GM18873 (cell line): ENCODE data around the gene NOXA1.
"Not testable (repeated sequence)": the region's sequence is repeated elsewhere in the genome, so short reads cannot be mapped to it uniquely, and the experiment has no call there.

Experiments used
- ATAC-seq: cut with Tn5 transposase; IDR thresholded peaks from one replicate; pipeline ENCODE4 v1.9.1; 2021; ENCODE audit warnings: mild to moderate bottlenecking, moderate library complexity, moderate number of reproducible peaks; ENCODE audit not compliant: unreplicated experiment, low FRiP score

The NOXA1 gene

GRCh38 chr9:137436761-137437600 lies 13.8 kb downstream of the NOXA1 start:
- no peak for ATAC-seq

- ATAC-seq = no peak
These were observed 14.7 kb downstream of the NOXA1 start for GRCh38 chr9:137437691-137438590.

GRCh38 chr9:137438591-137439157 lies 15.5 kb downstream of the NOXA1 start:
- no peak for ATAC-seq

GRCh38 chr9:137439158-137439714 lies 16.0 kb downstream of the NOXA1 start:
- no peak for ATAC-seq

GRCh38 chr9:137441289-137441934 lies 18.2 kb downstream of the NOXA1 start, which contains the start of gene ENTPD8:
Gene ENTPD8 (minus strand): TSS chr9:137441357. CDS start chr9:137438285, 3,072 bp downstream.
- ATAC-seq = no peak

GRCh38 chr9:137441935-137442321 lies 18.7 kb downstream of the NOXA1 start:
- ATAC-seq = no peak

- ATAC-seq = no peak
These were observed 21.1 kb downstream of the NOXA1 start for GRCh38 chr9:137444106-137444790.

GRCh38 chr9:137445275-137445807 lies 22.1 kb downstream of the NOXA1 start:
- ATAC-seq = no peak

GRCh38 chr9:137445930-137446431 lies 22.8 kb downstream of the NOXA1 start:
- no peak for ATAC-seq

GRCh38 chr9:137446851-137447471 lies 23.8 kb downstream of the NOXA1 start:
- ATAC-seq = no peak

- no peak for ATAC-seq
These were observed 24.8 kb downstream of the NOXA1 start for GRCh38 chr9:137447722-137448601.

GRCh38 chr9:137448602-137448962 lies 25.4 kb downstream of the NOXA1 start:
- ATAC-seq = no peak

GRCh38 chr9:137449081-137449844 lies 26.1 kb downstream of the NOXA1 start:
- no peak for ATAC-seq

- ATAC-seq = no peak
These were observed 26.8 kb downstream of the NOXA1 start for GRCh38 chr9:137449931-137450538.

GRCh38 chr9:137450539-137451222 lies 27.5 kb downstream of the NOXA1 start:
- not testable (repeated sequence) for ATAC-seq
